GM23338 (cell line): ENCODE results near the gene TMEM270. TPM values are rescaled to one million over a fixed set of nuclear protein-coding genes. Genes with fewer than 3 reads are reported as not detected.

Experiments used
- ATAC-seq: fragments of 200-7000 bp; cut with Tn5 transposase; 3 replicates; pipeline ENCODE4 v1.9.1; 2020
- DNase-seq: peaks from one replicate; pipeline ENCODE4 v3.0.0-alpha.2; 2015; ENCODE audit warnings: low spot score
- H2AFZ ChIP-seq: fragments of 200-600 bp; sonication (generic); 2 replicates; pipeline ENCODE4 v1.8.0; 2016; ENCODE audit warnings: antibody characterized with exemption, mild to moderate bottlenecking, moderate library complexity
- H3F3A ChIP-seq: fragments of 200-600 bp; sonication (generic); replicated peaks from 2 replicates; pipeline ENCODE4 v1.8.0; 2017; ENCODE audit warnings: antibody characterized with exemption, mixed run types, low read depth
- H3K27ac ChIP-seq: fragments of 200-600 bp; sonication (generic); 2 replicates; pipeline ENCODE4 v1.6.1; 2016; ENCODE audit warnings: low read depth
- H3K27me3 ChIP-seq: fragments of 200-600 bp; sonication (generic); 2 replicates; pipeline ENCODE4 v1.8.0; 2016; ENCODE audit warnings: mild to moderate bottlenecking, mixed run types, moderate library complexity; ENCODE audit not compliant: insufficient read depth
- H3K36me3 ChIP-seq: fragments of 200-600 bp; sonication (generic); 2 replicates; pipeline ENCODE4 v1.8.0; 2016; ENCODE audit warnings: mild to moderate bottlenecking; ENCODE audit not compliant: insufficient read depth
- H3K4me1 ChIP-seq: fragments of 200-600 bp; sonication (generic); 2 replicates; pipeline ENCODE4 v1.8.0; 2016; ENCODE audit warnings: mild to moderate bottlenecking, moderate library complexity; ENCODE audit not compliant: insufficient read depth
- H3K4me2 ChIP-seq: fragments of 200-600 bp; sonication (generic); 2 replicates; pipeline ENCODE4 v1.7.1; 2017; ENCODE audit warnings: mixed run types
- H3K4me3 ChIP-seq: fragments of 200-600 bp; sonication (generic); 2 replicates; pipeline ENCODE4 v1.6.1; 2016; ENCODE audit warnings: mixed run types
- H3K79me2 ChIP-seq: fragments of 200-600 bp; sonication (generic); replicated peaks from 2 replicates; pipeline ENCODE4 v1.8.0; 2017; ENCODE audit warnings: mild to moderate bottlenecking; ENCODE audit not compliant: insufficient read depth
- H3K9me2 ChIP-seq: fragments of 200-600 bp; sonication (generic); 2 replicates; pipeline ENCODE4 v1.8.0; 2017; ENCODE audit not compliant: insufficient read depth
- H4K20me1 ChIP-seq: fragments of 200-600 bp; sonication (generic); replicated peaks from 2 replicates; pipeline ENCODE4 v1.8.0; 2017; ENCODE audit warnings: mild to moderate bottlenecking; ENCODE audit not compliant: insufficient read depth
- H3K27ac Mint-ChIP-seq: 2 replicates; pipeline ENCODE4 v1.8.0; 2020; ENCODE audit warnings: inconsistent platforms, mild to moderate bottlenecking, moderate library complexity, mixed read lengths
- H3K27me3 Mint-ChIP-seq: 3 replicates; pipeline ENCODE4 v1.8.0; 2022; ENCODE audit warnings: low read depth, mild to moderate bottlenecking, moderate library complexity, mixed read lengths, inconsistent platforms; ENCODE audit not compliant: insufficient read depth, poor library complexity
- H3K36me3 Mint-ChIP-seq: 3 replicates; pipeline ENCODE4 v1.8.0; 2021; ENCODE audit warnings: low read depth, mild to moderate bottlenecking, inconsistent platforms, moderate library complexity, mixed read lengths
- H3K4me1 Mint-ChIP-seq: 3 replicates; pipeline ENCODE4 v1.8.0; 2020; ENCODE audit warnings: mild to moderate bottlenecking, inconsistent platforms, mixed read lengths
- H3K4me3 Mint-ChIP-seq: 3 replicates; pipeline ENCODE4 v1.8.0; 2021; ENCODE audit warnings: moderate library complexity, mild to moderate bottlenecking, inconsistent platforms, mixed read lengths
- H3K9me3 Mint-ChIP-seq: 3 replicates; pipeline ENCODE4 v1.8.0; 2020; ENCODE audit warnings: moderate library complexity, mild to moderate bottlenecking, inconsistent platforms, mixed read lengths
- EZH2 ChIP-seq: fragments of 200-600 bp; sonication (generic); IDR thresholded peaks from one replicate; pipeline ENCODE4 v1.8.0; 2017; ENCODE audit warnings: antibody characterized with exemption, mild to moderate bottlenecking, low read depth; ENCODE audit not compliant: unreplicated experiment
- EZH2phosphoT487 ChIP-seq: fragments of 200-600 bp; sonication (generic); IDR thresholded peaks from one replicate; pipeline ENCODE4 v1.8.1; 2018; ENCODE audit warnings: antibody characterized with exemption; ENCODE audit not compliant: unreplicated experiment
- POLR2AphosphoS5 ChIP-seq: IDR thresholded peaks from 2 replicates; pipeline ENCODE4 v1.6.1; 2016; ENCODE audit warnings: antibody characterized with exemption, low read depth
- ZNF331 ChIP-seq: fragments of 250-450 bp; sonication (Bioruptor Pico); IDR thresholded peaks from 2 replicates; pipeline ENCODE4 v1.5.0; 2020; ENCODE audit warnings: low read depth, mild to moderate bottlenecking, moderate library complexity
- polyA plus RNA-seq: library from polyadenylated mRNA; unstranded; fragments of >200 nt; fragmentation: Nextera tagmentation; extraction: Ambion mirVana; gene quantifications from 2 replicates; pipeline ENCODE4 v1.2.1, GENCODE V29; 2016
- total RNA-seq: library from RNA; depleted of rRNA; stranded (reverse); fragments of >200 nt; shearing (Covaris generic); gene quantifications from 2 replicates; pipeline ENCODE4 v1.2.3, GENCODE V29; 2014
- TF ChIP-seq, protein P1 (sequence below): IDR thresholded peaks from one replicate; pipeline ENCODE4 v1.6.1; 2018; ENCODE audit warnings: antibody characterized with exemption; ENCODE audit not compliant: unreplicated experiment
- TF ChIP-seq, protein P2 (sequence below): fragments of 250-450 bp; sonication (Bioruptor Pico); IDR thresholded peaks from 2 replicates; pipeline ENCODE4 v1.5.0; 2020; ENCODE audit warnings: mild to moderate bottlenecking, moderate library complexity

Gene TMEM270
- total and polyA plus RNA-seq, 2 experiments from 2014 or later, result not detected

DNA sequence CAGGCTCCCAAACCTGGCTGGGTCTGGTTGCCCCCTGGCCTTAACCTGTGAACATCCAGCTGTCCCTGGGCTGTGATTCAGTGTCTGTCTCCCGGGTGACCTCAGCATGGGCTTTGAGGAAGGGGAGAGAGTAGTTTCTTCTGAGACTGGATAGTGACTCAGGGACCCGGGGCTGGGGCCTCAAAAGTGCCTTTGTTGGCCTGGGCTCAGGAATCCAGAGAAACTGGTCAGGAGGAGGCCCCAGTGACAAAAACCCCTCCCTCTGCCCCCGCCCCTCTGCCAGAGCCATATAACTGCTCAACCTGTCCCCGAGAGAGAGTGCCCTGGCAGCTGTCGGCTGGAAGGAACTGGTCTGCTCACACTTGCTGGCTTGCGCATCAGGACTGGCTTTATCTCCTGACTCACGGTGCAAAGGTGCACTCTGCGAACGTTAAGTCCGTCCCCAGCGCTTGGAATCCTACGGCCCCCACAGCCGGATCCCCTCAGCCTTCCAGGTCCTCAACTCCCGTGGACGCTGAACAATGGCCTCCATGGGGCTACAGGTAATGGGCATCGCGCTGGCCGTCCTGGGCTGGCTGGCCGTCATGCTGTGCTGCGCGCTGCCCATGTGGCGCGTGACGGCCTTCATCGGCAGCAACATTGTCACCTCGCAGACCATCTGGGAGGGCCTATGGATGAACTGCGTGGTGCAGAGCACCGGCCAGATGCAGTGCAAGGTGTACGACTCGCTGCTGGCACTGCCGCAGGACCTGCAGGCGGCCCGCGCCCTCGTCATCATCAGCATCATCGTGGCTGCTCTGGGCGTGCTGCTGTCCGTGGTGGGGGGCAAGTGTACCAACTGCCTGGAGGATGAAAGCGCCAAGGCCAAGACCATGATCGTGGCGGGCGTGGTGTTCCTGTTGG is 30.0 kb upstream of the TMEM270 start, which contains the start of gene CLDN4:
TSS of gene CLDN4 (plus strand) at position 316 of the 903 bp plus-strand sequence. CDS start at position 522, 206 bp downstream.
- Mint-ChIP-seq H3K36me3 (peaks cover 15% of the 10 kb centered on the region; the same call in 2 of the 3 replicates), H3K27ac (peak within 1 kb of the TSS; percentile 97), H3K27me3 (peaks cover 12% of the 10 kb centered on the region), H3K4me1 (peaks cover 72% of the 10 kb centered on the region), H3K4me3 (peak within 1 kb of the TSS; percentile 63), H3K9me3 (peaks cover 15% of the 10 kb centered on the region)
- DNase-seq (peak; percentile 84), ATAC-seq (peak; percentile 22)
- TF ChIP-seq ZNF331 (CRISPR knock-in tag), result no peak
- TF ChIP-seq, protein P1, sequence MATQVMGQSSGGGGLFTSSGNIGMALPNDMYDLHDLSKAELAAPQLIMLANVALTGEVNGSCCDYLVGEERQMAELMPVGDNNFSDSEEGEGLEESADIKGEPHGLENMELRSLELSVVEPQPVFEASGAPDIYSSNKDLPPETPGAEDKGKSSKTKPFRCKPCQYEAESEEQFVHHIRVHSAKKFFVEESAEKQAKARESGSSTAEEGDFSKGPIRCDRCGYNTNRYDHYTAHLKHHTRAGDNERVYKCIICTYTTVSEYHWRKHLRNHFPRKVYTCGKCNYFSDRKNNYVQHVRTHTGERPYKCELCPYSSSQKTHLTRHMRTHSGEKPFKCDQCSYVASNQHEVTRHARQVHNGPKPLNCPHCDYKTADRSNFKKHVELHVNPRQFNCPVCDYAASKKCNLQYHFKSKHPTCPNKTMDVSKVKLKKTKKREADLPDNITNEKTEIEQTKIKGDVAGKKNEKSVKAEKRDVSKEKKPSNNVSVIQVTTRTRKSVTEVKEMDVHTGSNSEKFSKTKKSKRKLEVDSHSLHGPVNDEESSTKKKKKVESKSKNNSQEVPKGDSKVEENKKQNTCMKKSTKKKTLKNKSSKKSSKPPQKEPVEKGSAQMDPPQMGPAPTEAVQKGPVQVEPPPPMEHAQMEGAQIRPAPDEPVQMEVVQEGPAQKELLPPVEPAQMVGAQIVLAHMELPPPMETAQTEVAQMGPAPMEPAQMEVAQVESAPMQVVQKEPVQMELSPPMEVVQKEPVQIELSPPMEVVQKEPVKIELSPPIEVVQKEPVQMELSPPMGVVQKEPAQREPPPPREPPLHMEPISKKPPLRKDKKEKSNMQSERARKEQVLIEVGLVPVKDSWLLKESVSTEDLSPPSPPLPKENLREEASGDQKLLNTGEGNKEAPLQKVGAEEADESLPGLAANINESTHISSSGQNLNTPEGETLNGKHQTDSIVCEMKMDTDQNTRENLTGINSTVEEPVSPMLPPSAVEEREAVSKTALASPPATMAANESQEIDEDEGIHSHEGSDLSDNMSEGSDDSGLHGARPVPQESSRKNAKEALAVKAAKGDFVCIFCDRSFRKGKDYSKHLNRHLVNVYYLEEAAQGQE, result peak; percentile 58
- peak; percentile 71 for TF ChIP-seq POLR2AphosphoS5
- no peak for TF ChIP-seq EZH2phosphoT487
- TF ChIP-seq, protein P2, sequence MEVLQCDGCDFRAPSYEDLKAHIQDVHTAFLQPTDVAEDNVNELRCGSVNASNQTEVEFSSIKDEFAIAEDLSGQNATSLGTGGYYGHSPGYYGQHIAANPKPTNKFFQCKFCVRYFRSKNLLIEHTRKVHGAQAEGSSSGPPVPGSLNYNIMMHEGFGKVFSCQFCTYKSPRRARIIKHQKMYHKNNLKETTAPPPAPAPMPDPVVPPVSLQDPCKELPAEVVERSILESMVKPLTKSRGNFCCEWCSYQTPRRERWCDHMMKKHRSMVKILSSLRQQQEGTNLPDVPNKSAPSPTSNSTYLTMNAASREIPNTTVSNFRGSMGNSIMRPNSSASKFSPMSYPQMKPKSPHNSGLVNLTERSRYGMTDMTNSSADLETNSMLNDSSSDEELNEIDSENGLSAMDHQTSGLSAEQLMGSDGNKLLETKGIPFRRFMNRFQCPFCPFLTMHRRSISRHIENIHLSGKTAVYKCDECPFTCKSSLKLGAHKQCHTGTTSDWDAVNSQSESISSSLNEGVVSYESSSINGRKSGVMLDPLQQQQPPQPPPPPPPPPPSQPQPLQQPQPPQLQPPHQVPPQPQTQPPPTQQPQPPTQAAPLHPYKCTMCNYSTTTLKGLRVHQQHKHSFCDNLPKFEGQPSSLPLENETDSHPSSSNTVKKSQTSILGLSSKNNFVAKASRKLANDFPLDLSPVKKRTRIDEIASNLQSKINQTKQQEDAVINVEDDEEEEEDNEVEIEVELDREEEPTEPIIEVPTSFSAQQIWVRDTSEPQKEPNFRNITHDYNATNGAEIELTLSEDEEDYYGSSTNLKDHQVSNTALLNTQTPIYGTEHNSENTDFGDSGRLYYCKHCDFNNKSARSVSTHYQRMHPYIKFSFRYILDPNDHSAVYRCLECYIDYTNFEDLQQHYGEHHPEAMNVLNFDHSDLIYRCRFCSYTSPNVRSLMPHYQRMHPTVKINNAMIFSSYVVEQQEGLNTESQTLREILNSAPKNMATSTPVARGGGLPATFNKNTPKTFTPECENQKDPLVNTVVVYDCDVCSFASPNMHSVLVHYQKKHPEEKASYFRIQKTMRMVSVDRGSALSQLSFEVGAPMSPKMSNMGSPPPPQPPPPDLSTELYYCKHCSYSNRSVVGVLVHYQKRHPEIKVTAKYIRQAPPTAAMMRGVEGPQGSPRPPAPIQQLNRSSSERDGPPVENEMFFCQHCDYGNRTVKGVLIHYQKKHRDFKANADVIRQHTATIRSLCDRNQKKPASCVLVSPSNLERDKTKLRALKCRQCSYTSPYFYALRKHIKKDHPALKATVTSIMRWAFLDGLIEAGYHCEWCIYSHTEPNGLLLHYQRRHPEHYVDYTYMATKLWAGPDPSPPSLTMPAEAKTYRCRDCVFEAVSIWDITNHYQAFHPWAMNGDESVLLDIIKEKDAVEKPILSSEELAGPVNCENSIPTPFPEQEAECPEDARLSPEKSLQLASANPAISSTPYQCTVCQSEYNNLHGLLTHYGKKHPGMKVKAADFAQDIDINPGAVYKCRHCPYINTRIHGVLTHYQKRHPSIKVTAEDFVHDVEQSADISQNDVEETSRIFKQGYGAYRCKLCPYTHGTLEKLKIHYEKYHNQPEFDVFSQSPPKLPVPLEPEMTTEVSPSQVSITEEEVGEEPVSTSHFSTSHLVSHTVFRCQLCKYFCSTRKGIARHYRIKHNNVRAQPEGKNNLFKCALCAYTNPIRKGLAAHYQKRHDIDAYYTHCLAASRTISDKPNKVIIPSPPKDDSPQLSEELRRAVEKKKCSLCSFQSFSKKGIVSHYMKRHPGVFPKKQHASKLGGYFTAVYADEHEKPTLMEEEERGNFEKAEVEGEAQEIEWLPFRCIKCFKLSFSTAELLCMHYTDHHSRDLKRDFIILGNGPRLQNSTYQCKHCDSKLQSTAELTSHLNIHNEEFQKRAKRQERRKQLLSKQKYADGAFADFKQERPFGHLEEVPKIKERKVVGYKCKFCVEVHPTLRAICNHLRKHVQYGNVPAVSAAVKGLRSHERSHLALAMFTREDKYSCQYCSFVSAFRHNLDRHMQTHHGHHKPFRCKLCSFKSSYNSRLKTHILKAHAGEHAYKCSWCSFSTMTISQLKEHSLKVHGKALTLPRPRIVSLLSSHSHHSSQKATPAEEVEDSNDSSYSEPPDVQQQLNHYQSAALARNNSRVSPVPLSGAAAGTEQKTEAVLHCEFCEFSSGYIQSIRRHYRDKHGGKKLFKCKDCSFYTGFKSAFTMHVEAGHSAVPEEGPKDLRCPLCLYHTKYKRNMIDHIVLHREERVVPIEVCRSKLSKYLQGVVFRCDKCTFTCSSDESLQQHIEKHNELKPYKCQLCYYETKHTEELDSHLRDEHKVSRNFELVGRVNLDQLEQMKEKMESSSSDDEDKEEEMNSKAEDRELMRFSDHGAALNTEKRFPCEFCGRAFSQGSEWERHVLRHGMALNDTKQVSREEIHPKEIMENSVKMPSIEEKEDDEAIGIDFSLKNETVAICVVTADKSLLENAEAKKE (CRISPR knock-in tag), result no peak; the same call in 1 of the 2 replicates
- TF ChIP-seq EZH2, result no peak
- Histone ChIP-seq H3K27ac (peak within 1 kb of the TSS; percentile 94), H3K4me1 (peaks cover 70% of the 10 kb centered on the region), H3F3A (peaks cover 10% of the 10 kb centered on the region), H3K4me3 (peak within 1 kb of the TSS; percentile 47), H4K20me1 (no peaks in the 10 kb centered on the region), H3K9me2 (no peaks in the 10 kb centered on the region), H3K36me3 (no peaks in the 10 kb centered on the region), H3K79me2 (no peaks in the 10 kb centered on the region), H3K27me3 (no peaks in the 10 kb centered on the region), H3K4me2 (peak within 1 kb of the TSS; percentile 80), H2AFZ (no peak within 1 kb of the TSS)
